Measurements from ENCODE around the gene RUNDC3A.

DNA sequence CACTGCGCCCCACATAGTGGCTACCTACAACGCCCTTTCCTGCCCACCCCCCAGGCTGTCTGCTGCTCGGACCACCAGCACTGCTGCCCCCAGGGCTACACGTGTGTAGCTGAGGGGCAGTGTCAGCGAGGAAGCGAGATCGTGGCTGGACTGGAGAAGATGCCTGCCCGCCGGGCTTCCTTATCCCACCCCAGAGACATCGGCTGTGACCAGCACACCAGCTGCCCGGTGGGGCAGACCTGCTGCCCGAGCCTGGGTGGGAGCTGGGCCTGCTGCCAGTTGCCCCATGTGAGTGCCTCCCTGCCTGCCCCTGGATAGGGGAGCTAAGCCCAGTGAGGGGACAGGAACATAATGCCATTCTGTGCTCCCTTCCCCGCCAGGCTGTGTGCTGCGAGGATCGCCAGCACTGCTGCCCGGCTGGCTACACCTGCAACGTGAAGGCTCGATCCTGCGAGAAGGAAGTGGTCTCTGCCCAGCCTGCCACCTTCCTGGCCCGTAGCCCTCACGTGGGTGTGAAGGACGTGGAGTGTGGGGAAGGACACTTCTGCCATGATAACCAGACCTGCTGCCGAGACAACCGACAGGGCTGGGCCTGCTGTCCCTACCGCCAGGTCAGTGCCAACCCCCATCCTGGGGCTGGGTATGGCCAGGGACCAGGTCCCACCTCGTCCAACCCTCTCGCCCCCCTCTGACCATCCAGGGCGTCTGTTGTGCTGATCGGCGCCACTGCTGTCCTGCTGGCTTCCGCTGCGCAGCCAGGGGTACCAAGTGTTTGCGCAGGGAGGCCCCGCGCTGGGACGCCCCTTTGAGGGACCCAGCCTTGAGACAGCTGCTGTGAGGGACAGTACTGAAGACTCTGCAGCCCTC lies 43.8 kb downstream of the RUNDC3A start:
- TF ChIP-seq SUZ12 (IDR thresholded peaks at IDR 0.05; ENCODE audit: extremely low read depth, insufficient read depth, insufficient read length) (no peak), ZNF274 (IDR thresholded peaks at IDR 0.05; ENCODE audit: low read depth, low read length) (no peak), YY1 (IDR thresholded peaks at IDR 0.05; ENCODE audit: insufficient read depth, insufficient read length) (no peak)
